ENCODE results near the gene MED7. TPM values are rescaled to one million over a fixed set of nuclear protein-coding genes. Genes with fewer than 3 reads are reported as not detected.
A peak's percentile ranks its signal among the peaks of the same experiment; 100 is the strongest.
"Not testable (repeated sequence)": the region's sequence is repeated elsewhere in the genome, so short reads cannot be mapped to it uniquely, and the experiment has no call there.

MED7 gene, protein sequence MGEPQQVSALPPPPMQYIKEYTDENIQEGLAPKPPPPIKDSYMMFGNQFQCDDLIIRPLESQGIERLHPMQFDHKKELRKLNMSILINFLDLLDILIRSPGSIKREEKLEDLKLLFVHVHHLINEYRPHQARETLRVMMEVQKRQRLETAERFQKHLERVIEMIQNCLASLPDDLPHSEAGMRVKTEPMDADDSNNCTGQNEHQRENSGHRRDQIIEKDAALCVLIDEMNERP
- polyA plus RNA-seq (2012; ENCODE audit: insufficient read depth, insufficient read length): 19.5 TPM

DNA sequence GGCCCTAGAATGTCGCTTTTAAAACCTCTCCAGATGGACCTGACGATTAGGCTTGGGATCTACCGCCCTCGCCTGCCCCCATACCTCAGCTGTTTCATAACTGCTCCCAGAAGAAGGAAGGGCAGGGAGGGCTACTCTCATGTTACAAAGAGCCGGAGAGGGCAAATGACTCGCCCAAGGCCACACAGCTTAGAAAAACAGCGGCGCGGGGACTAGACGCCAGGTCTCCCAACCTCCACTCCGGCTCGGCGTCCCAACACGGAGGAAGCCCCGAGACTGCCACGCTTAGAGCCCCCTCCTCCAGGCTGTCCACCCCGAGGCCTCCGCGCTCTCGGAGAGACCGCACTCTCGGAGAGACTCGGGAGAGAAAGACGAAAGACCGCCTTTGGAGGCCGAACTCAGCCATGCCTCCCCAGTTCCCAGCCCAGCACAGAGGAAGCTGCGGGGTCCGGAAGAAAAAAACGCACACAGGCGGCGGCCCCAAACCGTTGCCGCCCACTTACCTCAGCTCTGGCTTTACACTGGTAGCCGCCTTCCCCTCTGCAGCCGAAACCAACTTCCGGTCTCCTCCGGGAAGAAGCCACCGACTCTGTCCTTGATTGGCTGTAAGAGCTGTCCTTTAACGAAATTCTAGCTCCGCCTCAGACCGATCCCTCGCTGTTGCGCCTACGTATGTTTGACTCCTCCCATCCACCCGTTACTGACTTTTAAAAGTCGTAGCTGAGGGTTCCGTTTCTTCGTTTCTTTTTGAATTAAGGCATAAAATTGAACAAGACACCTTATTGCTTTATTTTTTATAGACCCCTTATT lies at the start of gene MED7:
TSS of gene MED7 (minus strand) at position 549 of the 810 bp plus-strand sequence. CDS start 3,434 bp downstream, outside the sequence.
- peak; percentile 99 for DNase-seq (ENCODE audit: low read depth, low spot score)
- peak within 1 kb of the TSS; percentile 95 for H3K4me3 ChIP-seq (ENCODE audit: low read length)

DNA sequence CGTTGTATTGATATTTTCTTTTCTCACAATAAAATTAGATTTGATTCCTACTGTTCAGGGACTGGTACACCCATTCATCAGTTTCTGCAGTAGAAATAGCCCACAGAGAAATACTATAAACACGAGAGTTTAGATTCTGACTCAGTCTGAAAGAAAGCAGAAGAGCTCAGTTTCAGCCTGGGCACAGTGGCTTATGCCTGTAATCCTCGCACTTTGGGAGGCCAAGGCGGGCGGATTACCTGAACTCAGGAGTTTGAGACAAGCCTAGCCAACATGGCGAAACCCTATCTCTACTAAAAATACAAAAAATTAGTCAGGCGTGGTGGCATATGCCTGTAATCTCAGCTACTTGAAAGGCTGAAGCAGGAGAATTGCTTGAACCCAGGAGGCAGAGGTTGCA lies 46.6 kb upstream of the MED7 start:
- no peak for DNase-seq (ENCODE audit: low read depth, low spot score)
- H3K4me3 ChIP-seq (ENCODE audit: low read length): no peak overlapping the region

DNA sequence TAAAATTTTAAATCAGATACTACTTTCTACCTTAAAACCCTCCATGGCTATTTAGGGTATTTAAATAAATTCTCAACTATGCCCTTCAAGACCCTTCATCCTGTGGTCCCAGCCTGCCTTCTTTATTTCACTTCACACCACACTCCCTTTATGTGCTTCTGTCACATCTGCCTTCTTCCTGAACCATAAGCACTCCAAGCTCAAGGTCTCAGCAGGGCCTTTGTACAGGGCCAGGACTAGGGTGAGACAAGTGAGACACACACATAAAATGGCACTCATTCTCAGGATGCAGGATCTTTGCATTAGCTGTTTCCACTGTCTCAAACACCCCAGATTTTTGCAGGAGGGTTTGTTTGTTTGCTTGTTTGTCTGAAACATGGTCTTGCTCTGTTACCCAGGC lies 45.6 kb upstream of the MED7 start:
- DNase-seq (ENCODE audit: low read depth, low spot score): no peak
- no peak overlapping the region for H3K4me3 ChIP-seq (ENCODE audit: low read length)

DNA sequence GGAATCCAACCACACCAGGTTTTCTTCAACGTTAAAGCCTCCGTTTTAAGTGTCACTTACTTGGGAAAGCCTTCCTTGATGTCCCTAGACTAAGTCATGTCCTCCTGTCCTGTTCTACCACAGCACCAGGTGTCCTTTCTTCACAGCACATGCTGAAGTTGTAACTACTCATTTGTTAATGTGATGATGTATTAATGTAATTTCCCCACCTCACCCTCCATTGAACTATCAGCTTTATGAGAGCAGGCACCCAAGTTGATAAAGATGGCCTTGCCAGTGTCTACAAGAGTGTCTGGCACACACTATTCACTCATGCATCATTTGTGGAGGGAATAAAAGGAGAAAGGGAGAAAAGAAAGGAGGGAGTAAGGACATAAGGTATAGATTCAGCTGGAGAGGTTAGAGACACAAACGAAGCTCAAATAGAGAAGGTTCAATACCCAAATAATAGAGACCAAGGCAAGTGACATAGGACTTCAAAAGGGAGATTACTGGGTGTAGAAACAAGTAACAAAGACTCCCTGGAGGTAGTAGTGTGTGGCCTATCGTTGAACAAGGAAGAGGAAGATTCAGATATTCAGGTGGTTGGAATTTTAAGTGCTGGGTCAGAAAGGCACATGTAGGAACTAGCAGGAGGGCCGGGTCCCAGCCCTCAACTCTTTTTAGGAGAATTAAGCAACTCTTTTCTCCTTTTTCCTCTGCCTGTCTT lies 44.5 kb upstream of the MED7 start:
- H3K4me3 ChIP-seq (ENCODE audit: low read length): no peak overlapping the region
- DNase-seq (ENCODE audit: low read depth, low spot score): no peak

DNA sequence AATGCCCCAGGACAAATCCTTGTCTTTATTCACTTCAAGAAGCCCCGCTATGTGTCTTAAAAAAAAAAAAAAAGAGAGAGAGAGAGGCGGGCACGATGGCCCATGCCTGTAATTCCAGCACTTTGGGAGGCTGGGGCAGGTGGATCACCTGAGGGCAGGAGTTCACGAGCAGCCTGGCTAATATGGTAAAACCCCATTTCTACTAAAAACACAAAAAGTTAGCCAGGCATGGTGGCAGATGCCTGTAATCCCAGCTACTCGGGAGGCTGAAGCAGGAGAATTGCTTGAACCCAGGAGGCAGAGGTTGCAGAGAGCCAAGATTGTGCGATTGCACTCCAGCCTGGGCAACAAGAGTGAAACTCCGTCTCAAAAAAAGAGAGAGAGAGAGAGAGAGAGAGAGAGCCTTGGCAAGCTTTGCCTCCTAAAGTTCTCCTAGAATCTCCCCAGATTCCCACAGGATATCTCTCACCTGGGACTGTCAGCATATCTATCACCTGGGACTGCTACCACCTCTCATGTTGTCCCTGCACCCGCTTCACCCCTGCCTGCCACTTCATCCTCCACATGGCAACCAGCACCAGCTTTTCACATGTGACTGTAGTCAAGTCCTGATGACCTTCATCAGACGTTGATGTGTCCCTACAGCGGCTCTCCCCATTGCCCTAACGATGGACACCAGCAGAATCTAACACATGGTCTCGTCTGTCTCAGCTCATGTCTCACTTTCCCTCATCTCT lies 43.8 kb upstream of the MED7 start:
- no peak overlapping the region for H3K4me3 ChIP-seq (ENCODE audit: low read length)
- no peak for DNase-seq (ENCODE audit: low read depth, low spot score)

DNA sequence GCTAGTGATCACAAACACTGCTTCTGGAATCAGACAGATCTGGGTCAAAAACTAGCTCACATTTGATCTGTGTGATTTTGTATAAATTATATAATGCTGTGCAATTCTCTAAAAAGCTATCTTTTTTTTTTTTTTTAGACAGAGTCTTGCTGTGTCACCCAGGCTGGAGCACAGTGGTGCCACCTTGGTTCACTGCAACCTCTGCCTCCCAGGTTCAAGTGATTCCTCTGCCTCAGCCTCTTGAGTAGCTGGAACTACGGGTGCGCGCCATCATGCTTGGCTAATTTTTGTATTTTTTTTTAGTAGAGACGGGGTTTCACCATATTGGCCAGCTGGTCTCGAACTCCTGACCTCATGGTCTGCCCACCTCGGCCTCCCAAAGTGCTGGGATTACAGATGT lies 42.5 kb upstream of the MED7 start:
- not testable (repeated sequence) for H3K4me3 ChIP-seq (ENCODE audit: low read length); DNase-seq (ENCODE audit: low read depth, low spot score)

DNA sequence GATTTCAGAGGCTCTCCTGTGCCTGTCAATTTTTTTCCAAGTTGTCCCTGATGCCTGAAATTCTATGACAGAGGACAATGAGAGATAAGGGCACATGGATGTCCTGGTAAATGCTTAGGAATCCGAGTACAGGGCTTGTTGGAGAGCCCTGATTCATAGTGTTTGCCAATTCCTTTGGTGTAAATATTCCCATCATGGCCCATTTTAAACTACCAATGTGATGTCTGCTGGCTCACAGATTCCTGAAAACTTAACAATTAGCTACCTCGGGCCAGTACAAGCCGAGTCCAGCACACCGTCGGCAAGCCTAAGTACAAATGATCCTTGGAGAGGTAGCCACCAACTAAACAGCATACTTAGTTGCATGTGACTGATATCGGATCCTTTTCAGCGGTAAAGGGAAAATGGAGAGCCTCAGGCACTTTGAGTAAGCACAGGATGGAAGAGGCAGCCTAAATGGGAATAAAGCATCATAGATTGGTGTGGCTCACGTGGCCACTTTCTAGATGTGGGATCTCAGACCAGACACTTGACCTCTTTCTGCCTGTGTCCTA lies 41.5 kb upstream of the MED7 start:
- no peak for DNase-seq (ENCODE audit: low read depth, low spot score)
- H3K4me3 ChIP-seq (ENCODE audit: low read length): no peak overlapping the region

DNA sequence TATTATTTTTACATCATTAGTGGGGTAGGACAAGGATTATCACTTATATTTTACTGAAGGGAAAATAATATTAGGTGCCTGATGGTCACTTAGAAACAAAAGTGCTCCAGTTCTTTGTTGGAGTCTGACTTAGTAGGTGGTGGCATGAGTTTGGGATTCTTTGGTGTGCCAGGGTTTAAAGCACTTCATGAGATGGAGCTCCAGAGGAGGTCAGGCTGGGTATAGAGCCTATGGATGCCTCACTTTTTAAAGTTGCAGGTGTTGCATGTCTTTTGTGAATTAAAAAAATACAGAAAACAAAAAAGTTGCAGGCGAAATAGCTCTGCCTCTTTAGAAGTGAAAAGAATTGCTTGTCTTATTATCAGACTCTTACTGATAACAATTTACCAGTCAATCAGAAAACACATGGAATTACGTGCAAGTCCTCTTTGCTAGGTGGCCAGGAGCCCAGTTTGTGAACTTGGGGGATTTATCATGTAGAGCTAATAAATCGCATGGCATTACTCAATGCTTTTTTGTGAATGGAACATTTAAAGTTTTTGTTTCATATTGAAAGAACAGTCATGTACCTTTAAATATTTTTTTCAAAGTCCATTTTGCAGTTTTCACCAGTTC lies 39.6 kb upstream of the MED7 start:
- H3K4me3 ChIP-seq (ENCODE audit: low read length): peak overlapping the region; percentile 62
- DNase-seq (ENCODE audit: low read depth, low spot score): no peak

DNA sequence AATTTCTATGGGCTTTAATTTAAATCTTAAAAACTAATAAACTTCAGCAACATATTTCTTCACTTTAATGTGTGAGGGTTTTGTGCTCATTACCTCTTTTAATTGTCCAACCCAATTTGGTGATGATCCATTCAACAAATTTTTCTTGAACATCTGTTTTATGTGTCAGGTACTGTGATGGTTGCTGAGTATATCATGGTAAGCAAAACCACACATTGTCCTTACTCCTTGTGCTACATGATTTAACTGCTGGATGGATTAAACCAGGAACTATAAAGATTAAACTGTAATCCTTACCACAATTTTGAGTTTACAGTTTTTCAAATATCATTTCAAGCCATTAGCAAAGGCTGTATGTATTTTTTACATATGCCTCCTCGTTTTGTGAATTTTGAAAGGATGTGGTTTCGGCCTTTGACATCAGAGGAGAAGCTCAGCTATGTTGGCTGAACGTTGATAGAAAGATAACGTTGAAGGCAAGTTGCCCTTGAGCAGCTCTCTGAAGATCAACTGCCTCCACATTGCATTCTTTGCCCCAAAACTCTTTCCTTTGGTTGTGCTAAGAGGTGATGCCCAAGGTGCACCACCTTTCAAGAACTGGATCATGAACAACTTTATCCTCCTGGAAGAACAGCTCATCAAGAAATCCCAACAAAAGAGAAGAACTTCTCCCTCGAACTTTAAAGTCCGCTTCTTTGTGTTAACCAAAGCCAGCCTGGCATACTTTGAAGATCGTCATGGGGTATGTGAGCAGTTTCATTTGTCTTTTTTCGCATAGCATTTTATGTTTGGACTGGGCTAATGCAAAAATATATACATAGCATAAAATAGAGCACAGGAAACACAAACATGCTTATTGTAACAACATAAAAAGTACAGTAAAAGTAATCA lies 38.0 kb upstream of the MED7 start, which contains the start of gene ITK:
TSS of gene ITK (plus strand) at position 467 of the 891 bp plus-strand sequence. CDS start at position 605, 138 bp downstream.
- H3K4me3 ChIP-seq (ENCODE audit: low read length): peak within 1 kb of the TSS; percentile 62
- peak; percentile 94 for DNase-seq (ENCODE audit: low read depth, low spot score)

DNA sequence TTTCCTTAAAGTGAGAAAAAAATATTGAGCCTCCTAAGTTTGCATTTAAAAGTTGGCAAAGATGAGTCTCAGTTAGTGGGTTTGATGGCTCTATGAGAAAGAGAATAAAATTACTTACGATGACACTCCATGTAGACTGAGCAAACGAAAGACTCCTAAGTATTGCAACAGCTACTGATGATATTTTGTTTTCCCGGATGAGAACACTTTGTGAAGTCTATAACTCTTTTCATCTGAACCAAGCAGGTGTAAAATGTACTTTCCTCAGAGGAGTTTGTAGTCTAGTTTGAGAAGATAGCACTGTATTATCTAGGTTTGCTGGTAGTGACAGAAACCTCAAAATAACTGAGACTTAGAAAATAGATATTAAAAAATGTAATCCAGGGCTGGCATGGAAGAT lies 36.3 kb upstream of the MED7 start:
- DNase-seq (ENCODE audit: low read depth, low spot score): peak; percentile 68
- H3K4me3 ChIP-seq (ENCODE audit: low read length): no peak overlapping the region; the same call in 1 of the 2 replicates

DNA sequence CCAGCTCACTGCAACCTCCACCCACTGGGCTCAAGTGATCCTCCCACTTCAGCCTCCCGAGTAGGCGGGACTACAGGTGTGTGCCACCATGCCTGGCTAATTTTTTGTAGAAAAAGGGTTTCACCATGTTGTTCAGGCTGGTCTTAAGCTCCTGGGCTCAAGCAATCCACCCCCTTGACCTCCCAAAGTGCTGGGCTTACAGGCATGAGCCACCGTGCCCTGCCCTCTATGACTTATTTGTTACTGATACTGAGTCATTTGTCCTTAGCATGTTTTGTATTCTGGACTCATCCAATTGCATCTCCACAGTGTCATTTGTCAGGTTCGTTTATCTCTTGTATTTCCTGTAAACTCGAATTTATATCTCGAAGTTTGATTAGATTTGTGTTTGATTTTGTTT lies 35.3 kb upstream of the MED7 start:
- H3K4me3 ChIP-seq (ENCODE audit: low read length): no peak overlapping the region
- no peak for DNase-seq (ENCODE audit: low read depth, low spot score)

DNA sequence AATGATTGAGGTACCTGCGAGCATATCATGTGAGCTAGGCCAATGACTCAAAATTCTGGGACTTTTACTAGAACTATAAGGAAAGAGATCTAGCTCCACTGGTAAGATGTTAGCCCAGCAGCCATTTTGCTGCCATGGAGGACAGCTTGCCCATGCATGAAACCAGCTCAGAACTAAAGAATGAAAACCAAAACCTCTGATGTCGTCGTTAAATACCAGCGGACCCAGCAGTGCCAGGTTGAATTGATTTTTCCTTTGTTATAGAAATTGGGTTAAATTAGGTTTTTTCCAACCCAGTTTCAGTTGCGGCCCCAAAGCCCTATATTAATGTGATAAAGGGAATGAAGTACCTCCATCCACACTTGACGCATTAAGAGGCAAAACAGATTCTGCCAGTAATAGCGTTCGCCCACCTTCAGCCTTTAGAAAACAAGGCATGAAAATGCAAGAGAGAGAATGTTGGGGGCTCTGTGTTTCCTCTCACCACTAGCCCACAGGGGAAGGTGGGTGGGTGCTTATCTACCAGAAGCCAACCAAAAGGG lies 32.5 kb upstream of the MED7 start:
- H3K4me3 ChIP-seq (ENCODE audit: low read length): no peak overlapping the region
- no peak for DNase-seq (ENCODE audit: low read depth, low spot score)

DNA sequence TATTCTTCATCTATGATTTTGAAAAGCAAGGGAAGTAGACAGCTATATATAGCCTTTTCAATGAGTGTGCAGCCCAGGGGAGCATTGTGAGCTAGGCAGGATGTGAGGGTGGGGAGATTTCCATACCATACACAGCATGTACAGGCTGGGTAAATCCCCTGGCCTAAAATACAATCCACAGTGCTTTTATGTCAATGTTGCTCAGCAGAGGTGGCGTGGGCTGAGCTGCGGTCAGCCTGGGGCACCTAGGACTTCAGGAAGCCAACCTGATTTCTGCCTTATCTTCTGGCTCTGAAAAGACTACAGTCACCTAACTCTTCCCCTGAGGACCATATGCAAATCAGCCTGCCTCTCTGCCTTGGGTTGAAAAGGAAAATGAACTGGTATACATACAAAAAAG lies 29.7 kb upstream of the MED7 start:
- H3K4me3 ChIP-seq (ENCODE audit: low read length): no peak overlapping the region

DNA sequence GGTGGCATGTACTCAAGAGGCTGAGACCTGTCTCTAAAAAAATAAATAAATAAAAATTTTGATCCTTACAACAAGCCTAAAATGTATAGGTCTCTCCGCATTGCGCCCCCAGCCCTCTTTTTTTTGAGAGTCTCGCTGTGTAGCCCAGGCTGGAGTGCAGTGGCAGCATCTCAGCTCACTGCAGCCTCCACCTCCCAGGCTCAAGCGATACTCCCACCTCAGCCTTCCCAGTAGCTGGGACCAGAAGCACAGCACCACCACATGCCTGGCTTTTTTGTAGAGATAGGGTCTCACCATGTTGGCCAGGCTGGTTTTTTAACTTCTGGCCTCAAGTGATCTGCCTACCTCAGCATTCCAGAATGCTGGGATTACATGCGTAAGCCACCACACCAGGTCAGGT lies 25.6 kb upstream of the MED7 start:
- no peak for DNase-seq (ENCODE audit: low read depth, low spot score)
- H3K4me3 ChIP-seq (ENCODE audit: low read length): no peak overlapping the region

More for the DNA sequence above, 29.7 kb upstream of the MED7 start:
- DNase-seq (ENCODE audit: low read depth, low spot score): peak; percentile 69

DNA sequence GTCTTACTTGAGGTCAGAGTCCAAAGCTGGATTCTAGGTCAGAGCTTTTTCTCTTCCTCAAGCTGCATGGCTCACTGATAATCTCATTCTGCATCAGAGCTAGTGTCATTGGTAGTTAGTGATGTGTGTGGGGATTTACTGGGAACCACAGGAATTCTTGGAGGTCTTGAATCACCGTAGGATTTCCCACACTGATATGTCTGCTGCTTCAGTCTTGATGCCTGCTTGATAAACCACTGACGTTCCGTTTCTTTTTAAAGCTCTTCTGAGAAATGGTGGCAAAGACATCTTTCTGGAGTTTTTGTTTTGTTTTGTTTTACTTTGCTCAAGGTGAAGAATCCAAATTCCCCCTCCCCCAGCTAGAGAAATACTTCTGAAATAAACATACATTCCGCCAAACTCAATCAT lies 24.6 kb upstream of the MED7 start:
- no peak for DNase-seq (ENCODE audit: low read depth, low spot score)
- H3K4me3 ChIP-seq (ENCODE audit: low read length): no peak overlapping the region

DNA sequence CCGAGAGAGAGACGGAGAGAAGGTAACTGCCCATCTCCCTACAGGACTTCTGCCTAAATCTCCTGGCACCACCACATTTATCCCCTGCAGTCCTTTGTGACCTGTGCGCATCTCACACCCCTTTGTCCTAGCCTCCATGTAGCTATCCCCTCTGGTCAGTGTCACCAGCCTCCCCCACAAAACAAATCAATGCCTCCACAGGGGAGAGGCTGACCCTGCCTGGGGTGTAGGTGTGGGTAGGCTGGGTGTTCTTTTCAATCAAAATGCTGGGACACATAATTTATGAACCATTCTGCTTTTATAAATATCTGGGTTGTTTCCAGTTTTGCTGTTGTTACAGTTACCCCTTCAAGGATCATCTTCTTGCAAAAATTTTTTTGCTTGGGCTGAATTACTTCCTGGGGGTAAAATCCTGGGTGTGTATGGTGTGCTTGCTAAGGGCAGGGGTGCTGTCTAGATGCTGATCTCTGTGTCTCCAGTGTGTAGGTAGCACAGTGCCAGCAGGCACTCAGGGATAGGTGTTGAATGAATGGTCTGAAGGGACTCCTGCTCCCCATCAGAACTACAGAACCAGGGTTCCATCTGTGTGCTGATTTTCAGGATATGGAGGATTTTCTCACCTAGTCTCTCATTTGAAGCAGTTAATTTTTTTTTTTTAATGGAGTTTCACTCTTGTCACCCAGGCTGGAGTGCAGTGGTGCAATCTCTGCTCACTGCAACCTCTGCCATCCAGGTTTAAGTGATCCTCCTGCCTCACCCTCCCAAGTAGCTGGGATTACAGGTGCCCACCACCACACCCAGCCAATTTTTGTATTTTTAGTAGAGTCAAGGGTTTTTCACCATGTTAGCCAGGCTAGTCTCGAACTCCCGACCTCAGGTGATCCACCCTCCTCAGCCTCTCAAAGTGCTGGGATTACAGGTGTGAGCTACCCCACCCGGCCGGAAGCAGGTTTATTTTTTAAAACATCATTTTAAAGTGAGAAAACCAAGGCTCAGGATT lies 23.8 kb upstream of the MED7 start, which contains the start of gene GARIN3:
TSS of gene GARIN3 (minus strand) at position 51 of the 1,000 bp plus-strand sequence. CDS start 96 bp downstream, outside the sequence.
- no peak within 1 kb of the TSS for H3K4me3 ChIP-seq (ENCODE audit: low read length)
- DNase-seq (ENCODE audit: low read depth, low spot score): no peak

All from Jurkat, Clone E6-1 (cell line).